Spleen (tissue), 11 donors: ENCODE data around the gene DSTYK. TPM values are rescaled to one million over a fixed set of nuclear protein-coding genes. Genes with fewer than 3 reads are reported as not detected.

Experiments
- DNase-seq: peaks from one replicate; pipeline ENCODE4 v3.0.0-alpha.2; 2020
- H3K27ac ChIP-seq, 8 donors: fragments of 200-600 bp; sonication (generic) in 7 of 8; 1 replicate in 4 of 8; 2 replicates in 4 of 8; pipeline versions ENCODE4 v1.5.0 to v1.8.0; 2016 to 2021; ENCODE audit warnings: inconsistent platforms in 4 of 8, mild to moderate bottlenecking in 4 of 8, moderate library complexity in 1 of 8
- H3K27me3 ChIP-seq, 7 donors: fragments of 200-600 bp; sonication (generic) in 6 of 7; replicated peaks in 1 of 7; 1 replicate in 4 of 7; 2 replicates in 3 of 7; pipeline versions ENCODE4 v1.5.0 to v1.8.0; 2016 to 2021; ENCODE audit warnings: inconsistent platforms in 3 of 7, mild to moderate bottlenecking in 1 of 7
- H3K36me3 ChIP-seq, 6 donors: fragments of 200-600 bp; sonication (generic) in 5 of 6; 1 replicate in 4 of 6; 2 replicates in 2 of 6; pipeline versions ENCODE4 v1.5.0 to v1.8.0; 2016 to 2021; ENCODE audit warnings: inconsistent platforms in 2 of 6
- H3K4me1 ChIP-seq, 6 donors: fragments of 200-600 bp; sonication (generic) in 5 of 6; 1 replicate in 3 of 6; 2 replicates in 3 of 6; pipeline versions ENCODE4 v1.5.0 to v1.8.0; 2016 to 2021; ENCODE audit warnings: inconsistent platforms in 3 of 6
- H3K4me3 ChIP-seq, 8 donors: fragments of 200-600 bp; sonication (generic) in 7 of 8; 1 replicate in 4 of 8; 2 replicates in 4 of 8; pipeline versions ENCODE4 v1.5.0 to v1.8.0; 2016 to 2021; ENCODE audit warnings: inconsistent platforms in 4 of 8, mild to moderate bottlenecking in 4 of 8, moderate library complexity in 2 of 8
- H3K9me3 ChIP-seq, 8 donors: fragments of 200-600 bp; sonication (generic) in 7 of 8; 1 replicate in 4 of 8; 2 replicates in 4 of 8; pipeline versions ENCODE4 v1.5.0 to v1.8.0; 2016 to 2021; ENCODE audit warnings: inconsistent platforms in 4 of 8
- POLR2A ChIP-seq, 3 donors: fragments of 450-650 bp; IDR thresholded peaks; one replicate each; pipeline ENCODE4 v1.5.1; 2017; ENCODE audit warnings: antibody characterized with exemption in 3 of 3, mild to moderate bottlenecking in 1 of 3
- POLR2AphosphoS5 ChIP-seq, 3 donors: sonication (generic); formaldehyde crosslinking; IDR thresholded peaks; one replicate each; pipeline ENCODE4 v1.5.1; 2017; ENCODE audit warnings: antibody characterized with exemption in 3 of 3
- WGBS, 5 donors: extraction: QIAGEN DNeasy Blood & Tissue Kit in 3 of 5; methylation state at CpG; one replicate each; pipeline versions ENCODE4 v1.1.5 to v1.1.7; 2013 to 2018; 5-methylcytosine and 5-hydroxymethylcytosine counted together
- intact Hi-C: fragments of 100-400 bp; cut with DNase I; formaldehyde crosslinking; loops from one replicate; pipeline ENCODE4 v1.15.0; 2023; ENCODE audit warnings: low total_unique reads
- polyA plus RNA-seq, 3 donors: library from polyadenylated mRNA; stranded (reverse); fragments of 200-250 nt; gene quantifications; one replicate each; pipeline ENCODE4 v1.2.1, GENCODE V29; 2013
- total RNA-seq, 7 donors: library from RNA; depleted of rRNA in 3 of 7; stranded (reverse); fragments of >200 nt in 3 of 7; fragmentation: NEBNext Ultra II Directional in 4 of 7; extraction: Animal tissue kit (Norgen Biotek cat#: 25700) in 4 of 7; gene quantifications; one replicate each; pipeline versions ENCODE4 v1.1.0 to v1.2.1, GENCODE V29; 2016 to 2021
- TF ChIP-seq, protein P1 (sequence below), 11 experiments: fragments of 200-600 bp in 7 of 11; fragments of 450-650 bp in 4 of 11; sonication (generic) in 4 of 11; IDR thresholded peaks in 8 of 11; conservative IDR thresholded peaks in 3 of 11; 1 replicate in 7 of 11; 2 replicates in 4 of 11; pipeline versions ENCODE4 v1.4.0 to v1.8.0; 2016 to 2021; ENCODE audit warnings: antibody characterized with exemption in 11 of 11, inconsistent platforms in 4 of 11, mild to moderate bottlenecking in 1 of 11
- donor health status: healthy with polysubstance abuse.
- donor health status: DM: no; HTN: no; CAD: no; lungs with moderate emphysema.
- donor health status: DM: no; HTN: no; CAD: no.
- donor health status: Bipolar disorder and iron deficiency.
- donor health status: healthy.
- donor health status: DM: no; HTN: no; CAD: no.
- donor health status: DM: yes; HTN: yes; CAD: no.

DSTYK gene
- total and polyA plus RNA-seq, 10 donors = 2.2 to 24.3 (median 16.1) TPM

DNA sequence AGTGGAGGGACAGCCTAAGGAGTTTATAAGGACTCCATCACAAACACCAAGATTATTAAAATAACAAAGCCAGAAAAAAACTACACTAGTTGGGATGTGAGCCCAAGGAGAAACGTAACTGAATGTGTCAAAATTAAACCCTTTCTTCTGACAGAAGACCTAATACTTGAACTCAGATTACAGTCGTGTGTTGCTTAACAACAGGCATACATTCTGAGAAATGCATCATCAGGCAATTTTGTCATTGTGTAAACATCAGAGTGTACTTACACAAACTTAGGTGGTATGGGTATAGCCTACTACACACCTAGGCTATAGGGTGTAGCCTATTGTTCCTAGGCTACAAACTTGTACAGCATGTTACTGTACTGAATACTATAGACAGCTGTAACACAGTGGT is 23.4 kb downstream of the DSTYK start:
- Histone ChIP-seq H3K4me3 (no peak overlapping the region), H3K9me3 (no peaks in the 10 kb centered on the region), H3K36me3 (peaks cover 0 to 37% (median 11%) of the 10 kb centered on the region in 6 donors), H3K27me3 (no peaks in the 10 kb centered on the region), H3K27ac (no peak overlapping the region), H3K4me1 (peaks cover 4 to 88% (median 51%) of the 10 kb centered on the region in 6 donors)
- WGBS, 5 donors = 54 to 74% (median 59%) methylated on average over 2 of the region's 2 CpGs
- intact Hi-C loops = no loop called here
- no peak for DNase-seq
- TF ChIP-seq, protein P1, sequence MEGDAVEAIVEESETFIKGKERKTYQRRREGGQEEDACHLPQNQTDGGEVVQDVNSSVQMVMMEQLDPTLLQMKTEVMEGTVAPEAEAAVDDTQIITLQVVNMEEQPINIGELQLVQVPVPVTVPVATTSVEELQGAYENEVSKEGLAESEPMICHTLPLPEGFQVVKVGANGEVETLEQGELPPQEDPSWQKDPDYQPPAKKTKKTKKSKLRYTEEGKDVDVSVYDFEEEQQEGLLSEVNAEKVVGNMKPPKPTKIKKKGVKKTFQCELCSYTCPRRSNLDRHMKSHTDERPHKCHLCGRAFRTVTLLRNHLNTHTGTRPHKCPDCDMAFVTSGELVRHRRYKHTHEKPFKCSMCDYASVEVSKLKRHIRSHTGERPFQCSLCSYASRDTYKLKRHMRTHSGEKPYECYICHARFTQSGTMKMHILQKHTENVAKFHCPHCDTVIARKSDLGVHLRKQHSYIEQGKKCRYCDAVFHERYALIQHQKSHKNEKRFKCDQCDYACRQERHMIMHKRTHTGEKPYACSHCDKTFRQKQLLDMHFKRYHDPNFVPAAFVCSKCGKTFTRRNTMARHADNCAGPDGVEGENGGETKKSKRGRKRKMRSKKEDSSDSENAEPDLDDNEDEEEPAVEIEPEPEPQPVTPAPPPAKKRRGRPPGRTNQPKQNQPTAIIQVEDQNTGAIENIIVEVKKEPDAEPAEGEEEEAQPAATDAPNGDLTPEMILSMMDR (IDR thresholded peaks at IDR 0.05 in 8 of 11, conservative IDR thresholded peaks at IDR 0.05 in 3 of 11) = no peak
- TF ChIP-seq POLR2AphosphoS5 (IDR thresholded peaks at IDR 0.05) (no peak), POLR2A (IDR thresholded peaks at IDR 0.05) (no peak)

DNA sequence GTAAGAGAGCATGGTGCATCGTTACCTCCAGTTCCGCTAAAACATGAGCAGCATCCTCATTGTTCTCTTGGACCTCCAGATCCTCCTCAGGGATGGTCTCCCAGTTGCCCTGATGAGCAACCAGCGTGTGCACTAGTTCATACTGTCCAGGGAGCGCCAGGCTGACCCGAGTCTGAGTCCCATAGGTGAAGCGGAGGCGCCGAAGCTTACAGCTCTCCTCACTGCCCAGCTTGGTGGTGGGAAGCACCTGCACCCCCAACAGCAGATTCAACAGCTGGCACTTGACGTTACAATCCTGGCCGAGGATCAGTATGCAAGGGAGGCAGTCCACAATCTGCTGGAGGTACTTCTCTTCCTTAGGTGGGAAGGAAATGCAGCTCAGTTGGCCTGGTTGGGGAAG is 24.1 kb downstream of the DSTYK start:
- TF ChIP-seq POLR2AphosphoS5 (IDR thresholded peaks at IDR 0.05) (no peak), POLR2A (IDR thresholded peaks at IDR 0.05) (no peak)
- TF ChIP-seq, protein P1 (IDR thresholded peaks at IDR 0.05 in 8 of 11, conservative IDR thresholded peaks at IDR 0.05 in 3 of 11) = no peak
- H3K9me3 ChIP-seq = no peaks in the 10 kb centered on the region
- H3K4me3 ChIP-seq = no peak overlapping the region
- WGBS, 5 donors = 93 to 96% (median 95%) methylated on average over 7 to 10 of the region's 10 CpGs
- DNase-seq = no peak
- no peaks in the 10 kb centered on the region for H3K27me3 ChIP-seq
- H3K36me3 ChIP-seq = peaks cover 0 to 44% (median 14%) of the 10 kb centered on the region in 6 donors
- H3K4me1 ChIP-seq = peaks cover 4 to 86% (median 53%) of the 10 kb centered on the region in 6 donors
- intact Hi-C loops = no loop called here
- H3K27ac ChIP-seq = peak overlapping the region in 2 of 8 donors; percentile 8 to 25

DNA sequence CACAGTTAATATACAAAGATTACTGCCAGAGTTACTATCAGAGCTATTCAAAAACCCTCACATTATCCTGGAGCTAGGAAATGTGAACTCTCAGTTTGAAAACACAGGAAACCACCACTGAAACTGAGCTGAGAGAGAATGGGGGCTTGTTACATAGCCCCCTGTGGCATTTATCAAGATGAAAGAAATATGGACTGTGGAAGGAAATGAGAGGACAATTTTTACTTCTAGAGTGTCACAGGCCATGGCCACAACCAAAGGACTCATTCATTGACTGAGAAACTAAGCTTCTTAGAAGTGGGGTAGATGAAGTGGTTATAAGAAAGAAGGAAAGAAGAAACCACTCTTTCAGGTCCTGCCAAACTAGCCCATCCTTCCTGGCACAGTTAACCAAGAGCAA is 25.3 kb downstream of the DSTYK start:
- H3K4me1 ChIP-seq = peaks cover 4 to 74% (median 41%) of the 10 kb centered on the region in 6 donors
- no peak overlapping the region for H3K4me3 ChIP-seq
- TF ChIP-seq, protein P1 (IDR thresholded peaks at IDR 0.05 in 8 of 11, conservative IDR thresholded peaks at IDR 0.05 in 3 of 11) = no peak
- TF ChIP-seq POLR2AphosphoS5 (IDR thresholded peaks at IDR 0.05) = no peak
- TF ChIP-seq POLR2A (IDR thresholded peaks at IDR 0.05) = no peak
- no peak for DNase-seq
- no peaks in the 10 kb centered on the region for H3K9me3 ChIP-seq
- peaks cover 0 to 56% (median 17%) of the 10 kb centered on the region in 6 donors for H3K36me3 ChIP-seq
- H3K27ac ChIP-seq = no peak overlapping the region
- intact Hi-C loops = no loop called here
- H3K27me3 ChIP-seq = no peaks in the 10 kb centered on the region

DNA sequence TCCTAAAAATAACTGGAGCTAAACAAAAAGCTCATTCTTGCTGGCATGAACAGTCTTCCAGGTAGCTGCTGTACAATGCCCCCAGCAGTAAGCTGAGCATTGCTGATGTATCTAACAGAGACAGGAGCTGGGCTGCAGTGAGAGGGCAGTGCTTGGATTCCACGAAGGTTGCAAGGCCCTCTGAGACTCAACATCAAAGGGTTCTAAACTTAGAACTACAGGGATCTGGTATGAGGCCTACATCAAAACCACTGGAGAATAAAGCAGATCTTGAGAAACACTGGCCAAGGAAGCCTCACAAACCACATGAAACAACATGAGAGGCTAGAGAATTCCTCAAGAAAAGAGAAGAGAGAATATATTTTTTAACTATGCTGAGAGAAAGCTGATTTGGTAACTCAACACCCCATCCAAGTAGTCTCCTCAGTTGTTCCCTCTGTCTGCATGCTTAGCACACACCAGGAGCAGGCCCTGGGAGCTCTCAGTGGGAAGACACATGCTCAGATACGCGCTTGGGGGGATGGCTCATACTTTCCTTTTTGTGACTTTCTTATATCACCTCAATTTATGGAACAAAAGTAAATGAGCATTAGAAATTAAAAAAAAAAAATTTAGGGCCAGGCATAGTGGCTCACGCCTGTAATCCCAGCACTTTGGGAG is 27.7 kb downstream of the DSTYK start:
- TF ChIP-seq POLR2AphosphoS5 (IDR thresholded peaks at IDR 0.05) (no peak), POLR2A (IDR thresholded peaks at IDR 0.05) (no peak)
- TF ChIP-seq, protein P1 (IDR thresholded peaks at IDR 0.05 in 8 of 11, conservative IDR thresholded peaks at IDR 0.05 in 3 of 11) = no peak
- 46 to 62% (median 59%) methylated on average over 4 of the region's 4 CpGs for WGBS, 5 donors
- Histone ChIP-seq H3K27ac (peak overlapping the region in 6 of 8 donors; percentile 32 to 67 (median 48)), H3K4me1 (peaks cover 0 to 53% (median 29%) of the 10 kb centered on the region in 6 donors), H3K36me3 (peaks cover 0 to 80% (median 17%) of the 10 kb centered on the region in 6 donors), H3K27me3 (no peaks in the 10 kb centered on the region), H3K9me3 (no peaks in the 10 kb centered on the region), H3K4me3 (no peak overlapping the region)
- intact Hi-C loops = no loop called here
- DNase-seq = no peak
